ENCODE measurements around the gene SLC30A1.

DNA sequence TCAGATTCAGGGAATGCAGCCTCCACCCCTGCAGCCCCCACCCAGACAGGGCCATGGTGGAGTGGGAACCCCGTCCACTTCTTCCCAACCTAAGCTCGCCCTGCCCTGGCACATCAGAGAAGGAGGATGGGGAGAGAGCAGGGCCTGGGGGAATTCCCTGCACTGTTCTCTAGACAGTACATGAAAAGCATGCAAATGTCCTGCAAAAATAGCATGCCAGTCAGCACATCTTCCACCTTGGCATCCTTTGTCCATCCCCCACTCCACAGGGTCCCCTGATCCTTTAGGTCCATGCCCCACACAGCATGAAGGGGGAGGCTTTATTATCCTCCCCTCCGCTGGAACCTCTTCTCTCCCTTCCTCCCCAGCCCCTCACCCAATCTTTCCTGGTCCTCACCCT is 52.0 kb downstream of the SLC30A1 start:
- TF ChIP-seq EZH2phosphoT487 (IDR thresholded peaks at IDR 0.05; ENCODE audit: insufficient read depth, low read depth) (no peak), EZH2 (IDR thresholded peaks at IDR 0.05; ENCODE audit: insufficient read depth, poor library complexity, severe bottlenecking) (no peak)
